ENCODE measurements around the gene SLC12A7.
"Not testable (repeated sequence)": the region's sequence is repeated elsewhere in the genome, so short reads cannot be mapped to it uniquely, and the experiment has no call there.

- not testable (repeated sequence) for TF ChIP-seq ZNF26 (tag by site-specific recombination; IDR thresholded peaks at IDR 0.05); ZBTB44 (tag by site-specific recombination; IDR thresholded peaks at IDR 0.05); SETDB1 (IDR thresholded peaks at IDR 0.05; ENCODE audit: insufficient read length, low read length); CTCF (tag by site-specific recombination; IDR thresholded peaks at IDR 0.05); ZNF580 (tag by site-specific recombination; IDR thresholded peaks at IDR 0.05)
Measured at GRCh38 chr5:1000831-1001230, 111.0 kb downstream of the SLC12A7 start.
